Measurements from ENCODE around the gene LILRA2.
"Not testable (repeated sequence)": the region's sequence is repeated elsewhere in the genome, so short reads cannot be mapped to it uniquely, and the experiment has no call there.

LILRA2 gene

GRCh38 chr19:54612428-54612827, 38.8 kb downstream of the LILRA2 start:
- DNase-seq, result no peak

DNA sequence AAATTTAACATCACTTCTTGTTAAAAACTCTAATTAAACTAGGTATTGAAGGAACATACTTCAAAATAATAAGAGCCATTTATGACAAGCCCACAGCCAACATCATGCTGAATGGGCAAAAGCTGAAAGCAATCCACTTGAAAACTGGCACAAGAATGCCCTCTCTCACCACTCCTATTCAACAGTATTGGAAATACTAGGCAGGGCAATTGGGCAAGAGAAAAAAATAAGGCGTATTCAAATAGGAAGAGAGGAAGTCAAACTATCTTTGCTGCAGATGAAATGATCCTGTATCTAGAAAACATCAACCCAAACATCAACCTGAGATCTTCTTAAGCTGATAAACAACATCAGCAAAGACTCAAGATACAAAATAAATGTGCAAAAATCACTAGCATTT, 41.1 kb downstream of the LILRA2 start:
- no peak for DNase-seq

GRCh38 chr19:54616057-54616456, 42.5 kb downstream of the LILRA2 start:
- DNase-seq, result no peak

DNA sequence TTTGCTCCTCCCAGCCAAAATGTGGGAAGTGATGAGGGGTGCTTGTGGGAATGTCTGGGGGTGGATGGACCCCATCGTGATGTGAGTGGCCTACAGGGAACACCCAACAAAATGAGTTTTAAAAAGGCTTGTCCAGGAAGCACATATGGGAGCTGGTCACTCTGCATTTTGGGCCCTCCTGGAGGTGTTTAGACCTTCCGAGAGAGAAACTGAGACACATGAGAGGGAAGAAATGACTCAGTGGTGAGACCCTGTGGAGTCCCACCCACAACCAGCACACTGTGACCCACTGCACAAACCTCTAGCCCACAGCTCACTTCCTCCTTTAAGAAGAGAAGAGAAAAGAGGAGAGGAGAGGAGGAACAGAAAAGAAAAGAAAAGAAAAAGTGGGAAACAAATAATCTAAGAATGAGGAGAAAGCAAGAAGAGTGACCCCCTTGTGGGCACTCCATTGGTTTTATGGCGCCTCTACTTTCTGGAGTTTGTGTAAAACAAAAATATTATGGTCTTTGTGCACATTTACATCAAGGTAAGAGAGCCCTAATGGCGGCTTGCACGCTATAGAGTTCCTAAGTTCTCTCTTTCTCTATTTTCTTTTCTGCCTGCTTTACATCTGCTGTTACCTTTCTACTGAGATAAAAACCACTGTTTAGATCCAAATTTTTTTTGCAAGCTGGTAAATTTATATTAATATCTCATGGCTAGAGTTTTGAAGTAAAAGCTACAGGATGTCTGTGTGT, 43.4 kb downstream of the LILRA2 start:
- peak in 1 of 2 donors; percentile 15 for DNase-seq

- DNase-seq, result no peak
Measured at GRCh38 chr19:54620464-54620863, 46.9 kb downstream of the LILRA2 start.

DNA sequence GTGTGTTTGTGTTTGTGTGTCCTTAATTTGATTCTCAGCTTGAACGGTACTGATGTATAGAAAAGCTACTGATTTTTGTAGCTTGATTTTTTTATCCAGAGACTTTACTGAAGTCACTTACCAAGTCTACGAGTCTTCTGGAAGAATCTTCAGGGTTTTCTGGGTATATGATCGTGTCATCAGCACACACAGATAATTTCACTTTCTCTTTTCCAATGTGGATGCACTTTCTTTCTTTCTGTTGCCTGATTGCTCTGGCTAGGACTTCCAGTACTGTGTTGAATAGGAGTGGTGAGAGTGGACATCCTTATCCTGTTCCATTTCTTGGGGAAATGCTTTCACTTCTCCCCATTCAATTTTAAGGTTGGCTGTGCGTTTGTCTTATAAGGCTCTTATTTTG, 48.8 kb downstream of the LILRA2 start:
- no peak for DNase-seq

DNA sequence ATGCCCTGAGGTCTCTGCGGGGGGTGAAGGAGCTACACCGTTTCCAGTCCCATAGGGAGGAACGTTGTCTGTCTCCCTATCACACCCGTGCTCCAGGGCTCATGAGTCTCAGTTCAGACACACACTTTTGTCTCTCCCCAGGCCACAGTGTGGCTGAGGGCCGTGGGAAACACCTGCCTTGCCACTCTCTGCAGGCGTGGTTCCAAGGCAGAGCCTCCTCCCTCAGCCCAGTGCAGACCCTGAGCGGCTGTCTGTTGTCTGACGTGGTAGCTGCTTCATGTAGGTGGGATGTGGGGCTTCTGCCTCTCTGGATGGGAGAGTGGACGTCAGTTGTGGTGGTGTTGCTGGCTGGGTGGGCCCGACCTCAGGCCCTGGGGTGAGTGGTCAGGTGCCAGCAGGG, 50.6 kb downstream of the LILRA2 start:
- DNase-seq, result not testable (repeated sequence)

DNA sequence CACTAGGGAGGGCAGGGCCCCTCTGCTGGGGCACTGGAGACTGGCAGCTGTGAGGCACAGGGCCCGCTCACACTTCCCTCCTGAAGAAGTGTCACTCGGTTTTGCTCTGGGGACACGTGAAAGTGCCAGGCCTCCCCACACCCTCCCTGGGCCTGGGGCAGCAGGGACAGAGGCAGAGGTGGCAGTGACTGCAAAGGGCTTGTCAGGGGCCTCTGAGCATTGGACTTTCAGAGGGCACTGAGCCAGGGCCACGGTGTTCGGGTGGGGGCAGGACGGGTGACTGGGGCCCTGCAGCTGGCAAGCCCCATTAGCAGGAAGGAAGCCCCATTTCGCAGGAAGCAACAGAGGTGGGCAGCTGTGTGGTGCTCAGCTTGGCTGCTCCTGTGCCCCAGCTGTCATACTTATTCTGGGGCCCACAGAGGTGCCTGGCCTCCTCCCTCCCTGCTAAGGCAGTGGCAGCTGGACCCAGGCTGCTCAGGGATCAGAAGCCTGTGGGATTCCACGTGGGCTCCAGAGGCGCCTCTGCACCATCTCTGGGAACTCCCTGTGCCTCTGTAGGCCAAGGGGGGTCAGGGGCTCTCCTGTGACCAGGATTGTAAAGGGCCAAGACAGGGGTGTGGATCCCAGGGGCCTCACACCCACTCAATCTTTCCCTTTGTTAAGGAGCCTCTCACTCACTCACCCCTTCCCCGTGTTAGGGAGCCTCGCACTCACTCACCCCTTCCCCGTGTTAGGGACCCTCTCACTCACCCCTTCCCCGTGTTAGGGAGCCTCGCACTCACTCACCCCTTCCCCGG, 51.5 kb downstream of the LILRA2 start:
- DNase-seq, result peak in 1 of 2 donors; percentile 45

- DNase-seq, result no peak
Measured at GRCh38 chr19:54626757-54627156, 53.2 kb downstream of the LILRA2 start.

DNA sequence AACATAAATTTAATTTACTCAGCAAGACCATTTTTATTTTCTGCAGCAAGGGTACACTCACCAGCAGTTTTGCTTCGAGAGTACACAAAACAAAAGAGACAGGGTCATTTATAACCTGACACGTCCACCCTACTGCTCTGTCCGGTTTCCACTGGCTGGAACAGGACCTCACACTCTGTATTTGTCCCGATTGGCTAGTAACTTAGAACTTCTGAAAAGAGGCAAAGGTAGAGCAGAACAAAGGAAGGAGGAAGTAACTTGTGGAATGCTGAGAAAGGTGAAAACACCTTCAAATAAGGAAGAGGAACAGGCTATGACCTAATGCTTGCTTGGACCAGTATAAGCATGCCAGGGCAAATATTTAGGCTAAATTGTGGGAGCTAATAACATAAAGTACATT, 54.3 kb downstream of the LILRA2 start:
- DNase-seq, result not testable (repeated sequence)

GRCh38 chr19:54630262-54630661, 56.7 kb downstream of the LILRA2 start, which contains the start of gene LILRB1:
LILRB1 (plus strand) TSS chr19:54630484; CDS start chr19:54631074, 590 bp downstream.
- not testable (repeated sequence) for DNase-seq

GRCh38 chr19:54630782-54631181, 57.2 kb downstream of the LILRA2 start:
- no peak for DNase-seq

DNA sequence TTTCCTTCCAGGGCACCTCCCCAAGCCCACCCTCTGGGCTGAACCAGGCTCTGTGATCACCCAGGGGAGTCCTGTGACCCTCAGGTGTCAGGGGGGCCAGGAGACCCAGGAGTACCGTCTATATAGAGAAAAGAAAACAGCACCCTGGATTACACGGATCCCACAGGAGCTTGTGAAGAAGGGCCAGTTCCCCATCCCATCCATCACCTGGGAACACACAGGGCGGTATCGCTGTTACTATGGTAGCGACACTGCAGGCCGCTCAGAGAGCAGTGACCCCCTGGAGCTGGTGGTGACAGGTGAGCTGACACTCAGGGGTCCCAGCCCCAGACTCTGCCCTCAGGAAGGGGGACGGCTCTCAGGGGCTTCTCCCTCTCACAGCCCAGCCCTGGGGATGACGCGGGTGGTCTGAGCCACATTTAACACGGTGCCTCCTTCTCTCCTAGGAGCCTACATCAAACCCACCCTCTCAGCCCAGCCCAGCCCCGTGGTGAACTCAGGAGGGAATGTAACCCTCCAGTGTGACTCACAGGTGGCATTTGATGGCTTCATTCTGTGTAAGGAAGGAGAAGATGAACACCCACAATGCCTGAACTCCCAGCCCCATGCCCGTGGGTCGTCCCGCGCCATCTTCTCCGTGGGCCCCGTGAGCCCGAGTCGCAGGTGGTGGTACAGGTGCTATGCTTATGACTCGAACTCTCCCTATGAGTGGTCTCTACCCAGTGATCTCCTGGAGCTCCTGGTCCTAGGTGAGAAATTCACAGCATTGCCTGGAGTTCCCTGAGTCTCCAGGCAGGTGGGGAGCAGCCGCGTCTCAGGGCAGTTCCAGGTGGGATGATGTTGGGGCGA, 58.1 kb downstream of the LILRA2 start:
- not testable (repeated sequence) for DNase-seq

- not testable (repeated sequence) for DNase-seq
Measured at GRCh38 chr19:54632517-54632916, 58.9 kb downstream of the LILRA2 start.

GRCh38 chr19:54633401-54633800, 59.8 kb downstream of the LILRA2 start:
- DNase-seq, result no peak

DNA sequence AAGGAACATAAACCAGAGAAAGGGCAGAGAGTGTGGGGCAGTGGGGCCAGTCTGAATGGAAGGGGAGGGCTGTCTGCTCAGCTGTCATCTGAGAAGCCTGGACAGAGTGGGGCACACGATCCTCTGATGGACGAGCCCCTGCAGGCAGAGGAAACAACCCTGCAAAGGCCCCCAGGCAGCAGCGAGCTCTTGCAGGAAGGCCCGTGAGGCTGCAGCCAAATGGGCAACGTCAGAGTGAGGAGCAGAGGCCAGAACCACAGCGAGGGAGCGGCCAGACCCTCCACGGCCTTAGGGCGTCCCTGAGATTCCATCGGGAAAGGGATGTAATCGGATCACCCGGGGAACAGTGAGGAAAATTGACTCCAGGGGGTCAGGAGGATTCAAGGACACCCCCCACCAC, 62.5 kb downstream of the LILRA2 start:
- not testable (repeated sequence) for DNase-seq

- no peak for DNase-seq
Measured at GRCh38 chr19:54638683-54639082, 65.1 kb downstream of the LILRA2 start.

Measured in CD4-positive, alpha-beta T cell treated with Interleukin-1 beta for 1 hour (primary cell).